Activated CD4-positive, alpha-beta T cell treated with anti-CD3 and anti-CD28 coated beads for 48 hours (primary cell): ENCODE measurements around the gene WDR88.
"Not testable (repeated sequence)": the region's sequence is repeated elsewhere in the genome, so short reads cannot be mapped to it uniquely, and the experiment has no call there.

Experiments
- DNase-seq: peaks from one replicate; pipeline ENCODE4 v3.0.0-alpha.2; 2020

Gene WDR88

GRCh38 chr19:33199441-33200265 lies 67.7 kb downstream of the WDR88 start:
- no peak for DNase-seq

- no peak for DNase-seq
Measured at GRCh38 chr19:33201473-33201872, 69.6 kb downstream of the WDR88 start.

- no peak for DNase-seq
Measured at GRCh38 chr19:33201886-33202545, 70.1 kb downstream of the WDR88 start.

DNA sequence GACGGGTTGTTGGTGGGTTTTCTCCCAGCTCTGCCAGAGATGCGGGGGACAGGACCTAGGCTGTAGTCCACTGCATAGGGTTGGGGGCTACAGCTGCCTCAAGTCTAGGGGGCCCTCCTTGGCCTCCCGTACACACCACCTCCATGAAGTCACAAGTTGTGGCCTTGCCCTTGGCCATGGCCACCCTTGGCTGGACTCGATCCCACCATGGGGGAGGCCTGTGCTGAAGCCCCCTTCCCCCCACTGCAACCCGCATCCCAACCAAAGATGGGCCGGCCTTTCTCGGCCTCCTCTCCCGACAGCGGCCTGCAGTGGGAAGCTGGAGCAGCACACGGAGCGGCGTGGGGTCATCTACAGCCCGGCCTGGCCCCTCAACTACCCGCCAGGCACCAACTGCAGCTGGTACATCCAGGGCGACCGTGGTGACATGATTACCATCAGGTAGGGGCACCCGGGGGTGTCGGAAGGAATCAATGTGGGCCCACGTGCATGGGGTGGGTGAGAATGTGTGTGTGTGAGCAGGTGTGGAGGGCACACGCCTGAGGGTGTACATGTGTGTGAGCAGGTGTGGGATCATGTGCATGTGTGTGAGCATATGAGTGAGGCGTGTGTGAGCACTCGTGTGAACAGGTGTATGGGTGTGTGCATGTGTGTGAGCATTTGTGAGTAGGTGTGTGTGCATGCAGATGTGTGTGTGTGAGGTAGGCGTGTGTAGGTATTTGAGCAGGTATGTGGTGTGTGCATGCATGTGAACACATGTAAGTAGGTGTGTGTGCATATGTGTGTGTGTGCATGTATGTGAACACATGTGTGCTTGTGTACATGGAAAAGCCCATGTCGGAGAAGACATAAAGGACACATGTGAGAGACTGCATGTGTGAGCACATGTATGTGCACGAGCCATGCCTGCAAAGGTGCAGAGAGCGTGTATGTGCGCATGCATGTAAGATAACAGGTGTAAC lies 70.9 kb downstream of the WDR88 start:
- DNase-seq: no peak

DNA sequence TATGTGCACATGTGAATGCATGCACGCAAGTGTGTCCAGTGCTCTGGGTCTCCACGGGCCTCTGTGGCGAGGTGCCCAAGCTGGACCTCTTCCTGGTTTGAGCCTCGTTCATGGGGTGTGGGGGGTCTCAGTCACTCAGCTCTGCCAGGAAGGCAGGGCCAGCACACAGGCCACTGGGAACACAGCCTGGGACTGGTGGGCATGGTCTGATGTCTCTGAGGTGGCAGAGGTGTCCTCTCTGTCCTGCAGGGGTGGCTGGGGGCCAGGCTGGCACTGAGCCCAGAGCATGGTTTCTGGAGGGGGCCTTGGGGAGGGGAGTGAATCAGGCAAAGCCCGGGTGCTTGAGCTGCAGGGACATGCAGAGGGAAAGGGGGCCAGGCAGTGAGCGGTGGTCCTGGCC lies 71.6 kb downstream of the WDR88 start:
- no peak for DNase-seq

GRCh38 chr19:33204136-33204973 lies 72.4 kb downstream of the WDR88 start:
- DNase-seq: no peak

- no peak for DNase-seq
Measured at GRCh38 chr19:33205110-33205509, 73.2 kb downstream of the WDR88 start.

DNA sequence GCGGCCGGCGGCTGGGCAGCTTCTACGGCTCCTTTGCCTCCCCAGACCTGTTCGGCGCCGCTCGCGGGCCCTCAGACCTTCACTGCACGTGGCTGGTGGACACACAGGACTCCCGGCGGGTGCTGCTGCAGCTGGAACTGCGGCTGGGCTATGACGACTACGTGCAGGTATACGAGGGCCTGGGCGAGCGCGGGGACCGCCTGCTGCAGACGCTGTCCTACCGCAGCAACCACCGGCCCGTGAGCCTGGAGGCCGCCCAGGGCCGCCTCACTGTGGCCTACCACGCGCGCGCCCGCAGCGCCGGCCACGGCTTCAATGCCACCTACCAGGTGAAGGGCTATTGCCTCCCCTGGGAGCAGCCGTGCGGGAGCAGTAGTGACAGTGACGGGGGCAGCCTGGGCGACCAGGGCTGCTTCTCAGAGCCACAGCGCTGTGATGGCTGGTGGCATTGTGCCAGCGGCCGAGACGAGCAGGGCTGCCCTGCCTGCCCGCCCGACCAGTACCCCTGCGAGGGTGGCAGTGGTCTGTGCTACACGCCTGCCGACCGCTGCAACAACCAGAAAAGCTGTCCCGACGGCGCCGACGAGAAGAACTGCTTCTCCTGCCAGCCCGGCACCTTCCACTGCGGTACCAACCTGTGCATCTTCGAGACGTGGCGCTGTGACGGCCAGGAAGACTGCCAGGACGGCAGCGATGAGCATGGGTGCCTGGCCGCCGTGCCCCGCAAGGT lies 73.8 kb downstream of the WDR88 start:
- no peak for DNase-seq

GRCh38 chr19:33206261-33207039 lies 74.5 kb downstream of the WDR88 start:
- DNase-seq: no peak

DNA sequence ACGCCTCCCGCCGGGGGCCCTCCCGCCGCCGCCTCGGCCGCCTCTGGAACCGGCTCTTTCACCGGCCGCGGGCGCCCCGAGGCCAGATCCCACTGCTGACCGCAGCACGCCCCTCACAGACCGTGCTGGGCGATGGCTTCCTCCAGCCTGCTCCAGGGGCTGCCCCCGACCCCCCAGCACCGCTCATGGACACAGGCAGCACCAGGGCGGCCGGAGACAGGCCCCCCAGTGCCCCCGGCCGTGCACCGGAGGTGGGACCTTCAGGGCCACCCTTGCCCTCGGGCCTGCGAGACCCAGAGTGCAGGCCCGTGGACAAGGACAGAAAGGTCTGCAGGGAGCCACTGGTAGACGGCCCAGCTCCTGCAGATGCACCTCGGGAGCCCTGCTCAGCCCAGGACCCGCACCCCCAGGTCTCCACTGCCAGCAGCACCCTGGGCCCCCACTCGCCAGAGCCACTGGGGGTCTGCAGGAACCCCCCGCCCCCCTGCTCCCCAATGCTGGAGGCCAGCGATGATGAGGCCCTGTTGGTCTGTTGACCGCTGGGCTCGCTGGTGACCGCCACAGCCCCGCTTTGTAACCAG lies 75.2 kb downstream of the WDR88 start:
- DNase-seq: no peak

DNA sequence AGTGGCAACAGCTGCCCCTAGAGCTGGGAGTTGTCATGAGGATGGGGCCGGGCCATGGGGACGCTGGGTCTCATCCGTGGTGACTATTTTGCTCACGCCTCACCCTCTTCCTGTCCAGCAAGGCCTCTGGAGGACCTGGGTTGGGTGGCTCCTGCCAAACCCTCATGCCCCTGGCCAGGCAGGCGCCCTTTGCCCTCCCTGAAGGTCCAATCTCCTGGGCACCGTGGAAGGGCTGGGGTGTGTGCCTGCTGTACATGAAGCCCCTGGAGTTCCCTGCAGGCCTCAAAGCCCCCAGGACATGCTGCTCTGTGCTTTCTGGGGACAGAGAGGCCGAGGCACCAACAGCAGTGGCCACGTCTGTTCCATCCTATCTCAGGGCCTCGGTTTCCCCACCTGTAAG lies 76.0 kb downstream of the WDR88 start:
- DNase-seq: no peak

DNA sequence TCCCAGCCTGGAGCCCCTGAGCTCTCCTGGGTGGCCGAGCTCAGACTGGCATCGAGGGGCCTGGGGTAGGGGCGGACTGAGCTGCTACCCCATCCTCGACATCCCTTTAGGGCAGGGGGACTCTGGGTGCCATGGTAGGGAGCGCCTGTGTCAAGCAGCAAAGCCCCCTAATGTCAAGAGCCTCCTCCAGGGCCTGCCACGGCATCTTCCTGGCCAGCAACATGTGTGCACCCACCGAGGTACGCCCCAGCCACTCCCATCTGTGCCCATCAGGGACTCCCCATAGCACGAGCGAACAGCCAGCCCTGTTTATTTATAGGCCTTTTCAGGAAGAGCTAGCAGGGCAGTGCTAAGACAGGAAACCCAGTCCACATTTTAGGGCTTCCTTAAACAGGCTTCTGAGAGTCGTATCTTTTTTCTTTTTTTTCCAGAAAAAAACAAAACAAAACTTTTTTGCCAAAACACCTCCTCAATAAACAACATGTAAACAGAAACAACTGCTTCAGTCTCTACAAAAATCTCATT lies 76.5 kb downstream of the WDR88 start:
- DNase-seq: no peak

DNA sequence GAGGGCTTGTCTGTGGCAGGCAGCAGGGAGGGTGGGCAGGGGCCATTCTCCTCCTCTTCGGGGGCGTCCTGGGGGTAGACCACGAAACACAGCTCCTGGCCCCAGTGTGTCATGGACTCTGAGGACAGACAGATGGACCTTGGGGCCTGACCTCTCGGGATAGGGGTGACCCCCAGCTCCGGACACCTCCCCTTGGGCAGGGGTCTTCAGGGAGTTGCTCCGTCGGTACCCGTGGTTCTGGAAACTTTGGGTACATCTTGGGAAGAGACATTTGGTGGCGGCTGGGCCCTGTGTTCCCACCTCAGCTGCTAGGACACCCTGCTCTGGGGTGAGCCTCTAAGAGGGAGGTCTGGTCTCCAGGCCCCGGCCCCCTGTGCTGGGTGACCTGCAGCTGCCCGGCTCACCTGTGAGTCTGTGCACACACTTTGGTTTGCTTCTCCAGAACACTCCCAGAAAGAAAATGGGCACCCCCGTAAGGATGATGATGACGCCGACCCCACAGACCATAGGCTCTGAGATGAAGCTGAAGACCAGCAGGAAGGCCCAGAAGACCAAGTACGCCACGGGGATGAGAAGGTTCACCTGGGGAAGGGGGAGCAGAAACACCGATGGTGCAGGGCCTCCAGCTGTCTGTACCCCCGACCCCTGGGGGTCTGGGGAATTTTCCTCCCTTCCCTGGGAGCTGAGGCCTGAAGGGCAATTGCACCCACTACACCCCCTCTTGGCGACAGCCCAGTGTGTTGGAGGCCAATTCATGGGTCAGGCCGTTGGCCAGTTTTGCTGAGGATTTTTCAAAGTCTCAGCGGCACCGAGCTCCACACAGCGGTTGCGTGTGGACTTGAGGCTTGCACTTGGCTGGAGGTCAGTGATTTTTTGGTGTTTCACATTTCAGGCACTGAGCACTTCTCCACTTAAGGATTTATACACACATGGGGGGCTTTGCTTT lies 77.3 kb downstream of the WDR88 start:
- DNase-seq: no peak

- not testable (repeated sequence) for DNase-seq
Measured at GRCh38 chr19:33209850-33210230, 77.9 kb downstream of the WDR88 start.

DNA sequence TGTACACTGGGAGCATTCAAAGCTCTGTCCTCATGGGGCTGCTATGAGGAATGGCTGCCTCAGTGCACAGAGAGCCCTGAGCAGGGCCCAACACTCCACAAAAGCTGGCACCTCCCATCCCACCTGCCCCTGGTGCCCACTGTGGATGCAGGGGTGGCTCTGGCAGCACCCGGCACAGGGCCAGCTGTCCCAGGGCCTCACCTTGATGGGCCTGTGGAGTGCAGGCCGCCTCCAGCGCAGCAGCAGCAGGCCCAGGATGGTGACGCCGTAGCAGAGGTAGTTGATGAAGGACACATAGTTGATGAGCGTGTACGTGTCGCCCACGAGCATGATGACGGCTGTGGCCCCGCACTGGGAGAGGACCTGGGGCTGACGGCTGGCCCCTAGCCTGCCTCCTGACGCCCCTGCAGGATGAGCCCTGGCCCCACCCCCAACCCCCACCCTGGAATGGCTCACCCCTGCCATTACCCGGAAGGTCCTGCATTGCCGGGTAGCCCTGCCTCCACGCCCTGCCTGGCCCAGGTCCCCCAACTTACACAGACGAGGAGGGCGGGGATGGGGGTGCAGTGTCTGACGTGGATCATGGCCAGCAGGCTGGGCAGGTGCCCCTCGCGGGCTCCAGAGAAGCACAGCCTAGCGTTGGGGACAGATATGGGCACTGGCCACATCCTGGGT lies 78.5 kb downstream of the WDR88 start:
- DNase-seq: no peak

DNA sequence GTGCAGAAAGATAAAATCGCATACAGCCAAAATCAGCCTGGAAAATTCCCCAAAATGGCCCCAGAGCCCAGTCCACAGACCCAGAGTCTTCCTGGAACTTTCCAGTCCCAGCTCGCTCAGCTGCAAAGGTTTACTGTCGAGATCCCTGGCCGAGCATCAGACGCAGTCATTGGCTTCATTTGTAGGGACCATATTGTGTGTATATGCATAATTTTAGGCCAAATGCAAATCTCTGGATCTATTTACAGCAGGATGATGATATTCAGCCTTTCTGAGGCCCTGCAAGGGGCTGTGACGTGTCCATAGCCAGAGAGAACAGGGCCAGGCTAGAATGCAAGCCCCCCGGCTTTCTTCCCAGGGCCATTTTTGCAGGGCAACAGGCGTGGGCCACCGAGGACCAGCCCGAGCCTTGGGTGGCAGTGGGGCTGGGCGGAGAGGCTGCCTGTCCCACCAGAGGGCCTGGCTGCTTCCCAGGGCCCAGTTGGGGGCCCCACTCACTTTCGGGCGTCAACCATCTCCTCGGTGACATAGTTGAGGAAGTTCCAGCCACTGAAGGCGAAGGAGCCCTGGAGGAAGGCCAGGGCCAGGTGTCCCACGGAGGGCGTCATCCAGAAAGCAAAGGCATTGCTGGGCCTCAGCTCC lies 80.0 kb downstream of the WDR88 start:
- DNase-seq: no peak

GRCh38 chr19:33212436-33213172 lies 80.7 kb downstream of the WDR88 start:
- no peak for DNase-seq
